ENCODE measurements around the gene PRKRIP1. TPM values are rescaled to one million over a fixed set of nuclear protein-coding genes. Genes with fewer than 3 reads are reported as not detected.

PRKRIP1 gene
- total and polyA plus RNA-seq, 2 experiments from 2014 or later = 25.5 to 29.1 TPM

GRCh38 chr7:102460467-102460866 lies 64.3 kb downstream of the PRKRIP1 start:
- no peak for ATAC-seq
- Mint-ChIP-seq H3K36me3 (ENCODE audit: low read depth) (peaks cover 28% of the 10 kb centered on the region), H3K27me3 (ENCODE audit: insufficient read depth, low read depth, poor library complexity) (peaks cover 10% of the 10 kb centered on the region), H3K4me1 (peaks cover 8% of the 10 kb centered on the region), H3K9me3 (0 out of 3 replicates have a peak, but pooled peaks cover 3% of the 10 kb centered on the region), H3K4me3 (no peak overlapping the region), H3K27ac (no peak overlapping the region)
- TF ChIP-seq REST (IDR thresholded peaks at IDR 0.05; ENCODE audit: unreplicated experiment) (no peak), ZNF331 (CRISPR knock-in tag; IDR thresholded peaks at IDR 0.05; ENCODE audit: low read depth) (no peak), EZH2phosphoT487 (IDR thresholded peaks at IDR 0.05; ENCODE audit: unreplicated experiment) (no peak), STAT1 (IDR thresholded peaks at IDR 0.05; ENCODE audit: unreplicated experiment) (no peak), POLR2AphosphoS5 (IDR thresholded peaks at IDR 0.05; ENCODE audit: low read depth) (no peak), CREB1 (CRISPR knock-in tag; IDR thresholded peaks at IDR 0.05; ENCODE audit: low read depth) (no peak), EZH2 (IDR thresholded peaks at IDR 0.05; ENCODE audit: low read depth, unreplicated experiment) (no peak), ZNF462 (CRISPR knock-in tag; IDR thresholded peaks at IDR 0.05) (no peak), JUNB (IDR thresholded peaks at IDR 0.05; ENCODE audit: unreplicated experiment) (no peak), NANOG (IDR thresholded peaks at IDR 0.05; ENCODE audit: borderline replicate concordance) (no peak), ZNF114 (CRISPR knock-in tag; IDR thresholded peaks at IDR 0.05) (no peak)
- TF ChIP-seq, protein P1, sequence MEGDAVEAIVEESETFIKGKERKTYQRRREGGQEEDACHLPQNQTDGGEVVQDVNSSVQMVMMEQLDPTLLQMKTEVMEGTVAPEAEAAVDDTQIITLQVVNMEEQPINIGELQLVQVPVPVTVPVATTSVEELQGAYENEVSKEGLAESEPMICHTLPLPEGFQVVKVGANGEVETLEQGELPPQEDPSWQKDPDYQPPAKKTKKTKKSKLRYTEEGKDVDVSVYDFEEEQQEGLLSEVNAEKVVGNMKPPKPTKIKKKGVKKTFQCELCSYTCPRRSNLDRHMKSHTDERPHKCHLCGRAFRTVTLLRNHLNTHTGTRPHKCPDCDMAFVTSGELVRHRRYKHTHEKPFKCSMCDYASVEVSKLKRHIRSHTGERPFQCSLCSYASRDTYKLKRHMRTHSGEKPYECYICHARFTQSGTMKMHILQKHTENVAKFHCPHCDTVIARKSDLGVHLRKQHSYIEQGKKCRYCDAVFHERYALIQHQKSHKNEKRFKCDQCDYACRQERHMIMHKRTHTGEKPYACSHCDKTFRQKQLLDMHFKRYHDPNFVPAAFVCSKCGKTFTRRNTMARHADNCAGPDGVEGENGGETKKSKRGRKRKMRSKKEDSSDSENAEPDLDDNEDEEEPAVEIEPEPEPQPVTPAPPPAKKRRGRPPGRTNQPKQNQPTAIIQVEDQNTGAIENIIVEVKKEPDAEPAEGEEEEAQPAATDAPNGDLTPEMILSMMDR (conservative IDR thresholded peaks at IDR 0.05; ENCODE audit: low read depth in 2 of 2) = no peak
- TF ChIP-seq, protein P2, sequence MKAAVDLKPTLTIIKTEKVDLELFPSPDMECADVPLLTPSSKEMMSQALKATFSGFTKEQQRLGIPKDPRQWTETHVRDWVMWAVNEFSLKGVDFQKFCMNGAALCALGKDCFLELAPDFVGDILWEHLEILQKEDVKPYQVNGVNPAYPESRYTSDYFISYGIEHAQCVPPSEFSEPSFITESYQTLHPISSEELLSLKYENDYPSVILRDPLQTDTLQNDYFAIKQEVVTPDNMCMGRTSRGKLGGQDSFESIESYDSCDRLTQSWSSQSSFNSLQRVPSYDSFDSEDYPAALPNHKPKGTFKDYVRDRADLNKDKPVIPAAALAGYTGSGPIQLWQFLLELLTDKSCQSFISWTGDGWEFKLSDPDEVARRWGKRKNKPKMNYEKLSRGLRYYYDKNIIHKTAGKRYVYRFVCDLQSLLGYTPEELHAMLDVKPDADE (IDR thresholded peaks at IDR 0.05) = no peak
- no peaks in the 10 kb centered on the region for H3F3A ChIP-seq (replicated peaks; ENCODE audit: low read depth)
- no peak overlapping the region for H2AFZ ChIP-seq
- 0 out of 2 replicates have a peak, but pooled peaks cover 5% of the 10 kb centered on the region for H3K4me1 ChIP-seq (ENCODE audit: insufficient read depth)
- H4K20me1 ChIP-seq (replicated peaks; ENCODE audit: insufficient read depth) = no peaks in the 10 kb centered on the region; the same call in 1 of the 2 replicates
- no peak overlapping the region for H3K27ac ChIP-seq (ENCODE audit: low read depth)
- peaks cover 21% of the 10 kb centered on the region for H3K79me2 ChIP-seq (replicated peaks; ENCODE audit: insufficient read depth)
- no peak overlapping the region for H3K4me2 ChIP-seq
- DNase-seq (ENCODE audit: low spot score) = no peak
- H3K4me3 ChIP-seq = no peak overlapping the region
- H3K27me3 ChIP-seq (ENCODE audit: insufficient read depth) = no peaks in the 10 kb centered on the region
- peaks cover 7% of the 10 kb centered on the region; the same call in 1 of the 2 replicates for H3K36me3 ChIP-seq (ENCODE audit: insufficient read depth)
- no peaks in the 10 kb centered on the region for H3K9me2 ChIP-seq (ENCODE audit: insufficient read depth)

All from GM23338 (cell line).